Esophagus squamous epithelium (tissue), 4 donors: ENCODE results near the gene CHST11.

Experiments used
- POLR2A ChIP-seq, 4 donors: fragments of 450-650 bp; IDR thresholded peaks; one replicate each; pipeline ENCODE4 v1.6.1; 2017; ENCODE audit warnings: antibody characterized with exemption in 4 of 4, mild to moderate bottlenecking in 4 of 4, moderate library complexity in 3 of 4
- TF ChIP-seq, protein P1 (sequence below), 6 experiments: fragments of 450-650 bp in 4 of 6; fragments of 200-600 bp in 2 of 6; sonication (generic) in 2 of 6; IDR thresholded peaks; one replicate each; pipeline ENCODE4 v1.5.1; 2016 to 2019; ENCODE audit warnings: antibody characterized with exemption in 6 of 6, mild to moderate bottlenecking in 4 of 6, moderate library complexity in 4 of 6

DNA sequence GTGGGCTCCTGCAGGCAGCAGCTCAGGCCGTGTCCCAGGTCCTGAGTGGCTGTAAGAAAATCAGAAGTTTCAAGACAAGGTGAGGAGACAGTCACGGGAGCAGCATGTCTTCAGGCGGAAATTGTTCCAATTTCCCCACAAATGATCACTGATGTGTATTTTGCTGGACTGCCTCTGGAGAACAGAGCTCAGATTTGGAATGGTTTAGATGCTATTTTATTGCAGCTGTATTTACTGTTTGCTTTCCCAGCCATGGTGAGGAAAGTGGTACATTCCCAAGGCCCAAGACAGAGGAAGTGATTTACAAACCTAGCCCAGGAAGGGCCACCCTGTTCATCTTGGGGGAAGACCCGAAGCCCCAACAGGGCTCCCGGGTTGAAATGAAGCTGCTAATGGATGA, 195.6 kb downstream of the CHST11 start:
- TF ChIP-seq POLR2A (IDR thresholded peaks at IDR 0.05) = no peak
- TF ChIP-seq, protein P1, sequence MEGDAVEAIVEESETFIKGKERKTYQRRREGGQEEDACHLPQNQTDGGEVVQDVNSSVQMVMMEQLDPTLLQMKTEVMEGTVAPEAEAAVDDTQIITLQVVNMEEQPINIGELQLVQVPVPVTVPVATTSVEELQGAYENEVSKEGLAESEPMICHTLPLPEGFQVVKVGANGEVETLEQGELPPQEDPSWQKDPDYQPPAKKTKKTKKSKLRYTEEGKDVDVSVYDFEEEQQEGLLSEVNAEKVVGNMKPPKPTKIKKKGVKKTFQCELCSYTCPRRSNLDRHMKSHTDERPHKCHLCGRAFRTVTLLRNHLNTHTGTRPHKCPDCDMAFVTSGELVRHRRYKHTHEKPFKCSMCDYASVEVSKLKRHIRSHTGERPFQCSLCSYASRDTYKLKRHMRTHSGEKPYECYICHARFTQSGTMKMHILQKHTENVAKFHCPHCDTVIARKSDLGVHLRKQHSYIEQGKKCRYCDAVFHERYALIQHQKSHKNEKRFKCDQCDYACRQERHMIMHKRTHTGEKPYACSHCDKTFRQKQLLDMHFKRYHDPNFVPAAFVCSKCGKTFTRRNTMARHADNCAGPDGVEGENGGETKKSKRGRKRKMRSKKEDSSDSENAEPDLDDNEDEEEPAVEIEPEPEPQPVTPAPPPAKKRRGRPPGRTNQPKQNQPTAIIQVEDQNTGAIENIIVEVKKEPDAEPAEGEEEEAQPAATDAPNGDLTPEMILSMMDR (IDR thresholded peaks at IDR 0.05) = no peak
